ENCODE results near the gene TMEM238. TPM values are rescaled to one million over a fixed set of nuclear protein-coding genes. Genes with fewer than 3 reads are reported as not detected.
A peak's percentile ranks its signal among the peaks of the same experiment; 100 is the strongest.

TMEM238 gene
- total and polyA plus RNA-seq, 9 of the 15 experiments (the other 6 are each of a cell fraction or from before 2014, with no cell fraction given), result 0.18 to 5.1 (median 1.3) TPM; not detected in 4

DNA sequence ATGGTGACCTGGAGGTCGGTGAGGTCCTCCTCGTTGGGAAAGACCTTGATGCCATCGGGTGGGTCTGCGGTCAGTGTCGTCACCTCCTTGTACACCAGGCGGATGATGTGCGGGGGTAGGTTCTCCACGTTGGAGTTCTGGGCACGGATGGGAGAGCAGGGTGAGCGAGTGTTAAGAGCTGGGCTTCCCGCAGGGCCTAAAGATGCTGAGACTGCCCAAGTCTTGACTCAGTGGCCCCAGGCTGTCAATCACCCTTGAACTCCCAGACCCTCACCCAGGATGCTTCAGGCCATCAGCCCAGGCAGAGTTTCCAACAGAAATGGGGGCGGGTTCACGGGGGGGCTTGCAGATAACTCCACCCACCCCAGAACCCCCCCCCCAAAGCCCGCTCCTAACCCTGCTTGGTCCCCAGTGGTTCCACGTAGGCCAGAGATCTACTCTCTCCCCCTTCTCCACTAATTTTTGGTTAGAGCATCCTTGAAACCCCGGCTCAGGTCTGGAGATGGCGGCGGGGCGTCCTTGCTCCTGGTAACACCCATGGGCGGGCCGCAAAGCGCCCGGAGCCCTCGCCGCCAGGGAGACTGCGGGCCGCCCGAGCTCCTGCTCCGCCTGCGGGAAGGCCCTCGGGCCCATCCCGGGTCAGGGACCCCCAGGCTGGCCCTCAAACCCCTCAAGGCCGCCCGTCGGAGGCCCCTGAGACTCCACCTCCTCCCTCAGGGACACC, 22.9 kb upstream of the TMEM238 start (continued):
- TF ChIP-seq SFPQ (IDR thresholded peaks at IDR 0.05; ENCODE audit: low read depth, low read length) (no peak), ZNF75A (CRISPR knock-in tag; IDR thresholded peaks at IDR 0.05) (no peak), RBM34 (IDR thresholded peaks at IDR 0.05; ENCODE audit: borderline replicate concordance, insufficient read depth, low read length) (no peak), CXXC5 (CRISPR knock-in tag; IDR thresholded peaks at IDR 0.05) (no peak), SRSF3 (IDR thresholded peaks at IDR 0.05; ENCODE audit: insufficient read depth, low read length) (no peak), YY1 (IDR thresholded peaks at IDR 0.05; ENCODE audit: borderline replicate concordance in 1 of 3, control insufficient read depth in 1 of 3, extremely low read depth in 1 of 3, insufficient read depth in 3 of 3, insufficient read length in 1 of 3, insufficient replicate concordance in 2 of 3, low read depth in 1 of 3, low read length in 2 of 3) (no peak), ZNF274 (IDR thresholded peaks at IDR 0.05; ENCODE audit: borderline replicate concordance, low read depth, low read length) (no peak; the same call in 1 of the 2 replicates), NR4A1 (CRISPR knock-in tag; IDR thresholded peaks at IDR 0.05) (no peak), NR4A1 (tag; IDR thresholded peaks at IDR 0.05) (no peak), E2F3 (CRISPR knock-in tag; IDR thresholded peaks at IDR 0.05) (0 out of 2 replicates have a peak, but pooled peaks have one; percentile 43), SREBF2 (CRISPR knock-in tag; IDR thresholded peaks at IDR 0.05) (no peak), ATF4 (CRISPR knock-in tag; IDR thresholded peaks at IDR 0.05) (no peak), IRF9 (tag; IDR thresholded peaks at IDR 0.05) (no peak), TEAD2 (tag; IDR thresholded peaks at IDR 0.05) (no peak), RUNX1 (IDR thresholded peaks at IDR 0.05; ENCODE audit: low read depth) (no peak), NFIC (IDR thresholded peaks at IDR 0.05) (no peak), NR3C1 (CRISPR knock-in tag; IDR thresholded peaks at IDR 0.05) (0 out of 2 replicates have a peak, but pooled peaks have one; percentile 20), HNRNPLL (IDR thresholded peaks at IDR 0.05; ENCODE audit: low read depth, low read length, poor library complexity, severe bottlenecking) (no peak)
- TF ChIP-seq, protein P1, sequence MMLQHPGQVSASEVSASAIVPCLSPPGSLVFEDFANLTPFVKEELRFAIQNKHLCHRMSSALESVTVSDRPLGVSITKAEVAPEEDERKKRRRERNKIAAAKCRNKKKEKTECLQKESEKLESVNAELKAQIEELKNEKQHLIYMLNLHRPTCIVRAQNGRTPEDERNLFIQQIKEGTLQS (IDR thresholded peaks at IDR 0.05), result peak; percentile 38; the same call in 1 of the 2 replicates
- TF ChIP-seq, protein P1 (CRISPR knock-in tag; conservative IDR thresholded peaks at IDR 0.05), result no peak
- TF ChIP-seq, protein P2, sequence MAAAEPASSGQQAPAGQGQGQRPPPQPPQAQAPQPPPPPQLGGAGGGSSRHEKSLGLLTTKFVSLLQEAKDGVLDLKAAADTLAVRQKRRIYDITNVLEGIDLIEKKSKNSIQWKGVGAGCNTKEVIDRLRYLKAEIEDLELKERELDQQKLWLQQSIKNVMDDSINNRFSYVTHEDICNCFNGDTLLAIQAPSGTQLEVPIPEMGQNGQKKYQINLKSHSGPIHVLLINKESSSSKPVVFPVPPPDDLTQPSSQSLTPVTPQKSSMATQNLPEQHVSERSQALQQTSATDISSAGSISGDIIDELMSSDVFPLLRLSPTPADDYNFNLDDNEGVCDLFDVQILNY (CRISPR knock-in tag; IDR thresholded peaks at IDR 0.05), result no peak

All from K562 (cell line).